ENCODE data around the gene PID1.

- TF ChIP-seq EZH2 (IDR thresholded peaks at IDR 0.05; ENCODE audit: insufficient read depth, low read length) = no peak
- TF ChIP-seq CTCF (IDR thresholded peaks at IDR 0.05; ENCODE audit: insufficient read depth, low read depth, low read length) = no peak
Measured at GRCh38 chr2:229282758-229283546, 11.9 kb upstream of the PID1 start.
